GM21786 (cell line): ENCODE data around the gene PTPRN.

Experiments used
- ATAC-seq: cut with Tn5 transposase; IDR thresholded peaks from one replicate; pipeline ENCODE4 v1.9.1; 2021; ENCODE audit not compliant: unreplicated experiment

Gene PTPRN

GRCh38 chr2:219247678-219248642 lies 61.2 kb downstream of the PTPRN start:
- peak; percentile 26 for ATAC-seq

GRCh38 chr2:219246559-219246958 lies 62.6 kb downstream of the PTPRN start:
- no peak for ATAC-seq

- ATAC-seq = no peak
Observed at GRCh38 chr2:219245899-219246230, 63.3 kb downstream of the PTPRN start.

GRCh38 chr2:219245148-219245898 lies 63.9 kb downstream of the PTPRN start, which contains the start of the genes GLB1L and STK16:
Gene GLB1L (minus strand): TSS chr2:219245444. CDS start chr2:219243573, 1,871 bp downstream.
Gene STK16 (plus strand): TSS chr2:219245479. CDS start chr2:219246000, 521 bp downstream.
- peak; percentile 55 for ATAC-seq

GRCh38 chr2:219244789-219245147 lies 64.4 kb downstream of the PTPRN start:
- no peak for ATAC-seq

GRCh38 chr2:219243291-219243761 lies 65.9 kb downstream of the PTPRN start:
- no peak for ATAC-seq
